Ovary (tissue), 9 donors: Measurements from ENCODE around the gene OR1B1. TPM values are rescaled to one million over a fixed set of nuclear protein-coding genes. Genes with fewer than 3 reads are reported as not detected.

Experiments used
- DNase-seq, 5 donors: peaks; one replicate each; pipeline ENCODE4 v3.0.0-alpha.2; 2019 to 2020
- H3K27ac ChIP-seq, 2 donors: fragments of 200-600 bp; one replicate each; pipeline versions ENCODE4 v1.5.1 to v1.8.0; 2019 to 2022
- H3K27me3 ChIP-seq: fragments of 200-600 bp; one replicate; pipeline ENCODE4 v1.8.0; 2022
- H3K36me3 ChIP-seq: fragments of 200-600 bp; sonication (generic); one replicate; pipeline ENCODE4 v1.5.1; 2019
- H3K4me1 ChIP-seq: one replicate; pipeline ENCODE4 v1.8.1; 2013; ENCODE audit warnings: mild to moderate bottlenecking, moderate library complexity; ENCODE audit not compliant: insufficient read depth
- H3K4me3 ChIP-seq: fragments of 200-600 bp; sonication (generic); one replicate; pipeline ENCODE4 v1.5.1; 2017
- H3K9me3 ChIP-seq, 2 donors: fragments of 200-600 bp in 1 of 2; sonication (generic) in 1 of 2; one replicate each; pipeline versions ENCODE4 v1.5.1 to v1.8.1; 2013 to 2019; ENCODE audit warnings: mild to moderate bottlenecking in 1 of 2, moderate library complexity in 1 of 2
- CTCF ChIP-seq, 3 donors: fragments of 450-650 bp in 2 of 3; fragments of 200-600 bp in 1 of 3; IDR thresholded peaks; one replicate each; pipeline versions ENCODE4 v1.5.1 to v1.8.0; 2016 to 2022; ENCODE audit warnings: antibody characterized with exemption in 3 of 3, mild to moderate bottlenecking in 1 of 3
- EP300 ChIP-seq: sonication (generic); formaldehyde crosslinking; IDR thresholded peaks from one replicate; pipeline ENCODE4 v1.6.1; 2017; ENCODE audit warnings: antibody characterized with exemption
- POLR2A ChIP-seq: fragments of 450-650 bp; IDR thresholded peaks from one replicate; pipeline ENCODE4 v1.6.1; 2017; ENCODE audit warnings: antibody characterized with exemption, mild to moderate bottlenecking, moderate library complexity
- WGBS, 3 donors: extraction: QIAGEN DNeasy Blood & Tissue Kit in 1 of 3; methylation state at CpG; one replicate each; pipeline versions ENCODE4 v1.1.5 to v1.1.7; 2013 to 2017; 5-methylcytosine and 5-hydroxymethylcytosine counted together
- intact Hi-C, 4 donors: fragments of 100-400 bp; cut with DNase I; formaldehyde crosslinking; loops; one replicate each; pipeline versions ENCODE4 v1.11.0 to v1.15.1; 2022 to 2023
- polyA plus RNA-seq, 2 donors: library from polyadenylated mRNA; stranded (reverse); fragments of 200-250 nt in 1 of 2; fragments of 350-450 nt in 1 of 2; fragmentation: Illumina TruSeq in 1 of 2; extraction: RNeasy Lipid Tissue Mini Kit (QIAGEN cat#74804) in 1 of 2; gene quantifications; one replicate each; pipeline ENCODE4 v1.2.3, GENCODE V29; 2013 to 2014
- total RNA-seq, 7 donors: library from RNA; depleted of rRNA in 2 of 7; stranded (reverse); fragments of >200 nt in 2 of 7; fragmentation: NEBNext Ultra II Directional in 3 of 7; extraction: Animal tissue kit (Norgen Biotek cat#: 25700) in 3 of 7; gene quantifications; one replicate each; pipeline versions ENCODE4 v1.1.0 to v1.2.4, GENCODE V29; 2016 to 2023
- donor health status: DM: no; HTN: no; CAD: no; lungs with moderate emphysema.
- donor health status: DM: no; HTN: no; CAD: no.
- donor health status: Bipolar disorder and iron deficiency.
- donor health status: DM: yes; HTN: yes; CAD: no.
- donor health status: DM: no; HTN: no; CAD: no.
- donor health status: DM: yes; HTN: yes; CAD: no.

OR1B1 gene
- total and polyA plus RNA-seq, 9 donors, result not detected

DNA sequence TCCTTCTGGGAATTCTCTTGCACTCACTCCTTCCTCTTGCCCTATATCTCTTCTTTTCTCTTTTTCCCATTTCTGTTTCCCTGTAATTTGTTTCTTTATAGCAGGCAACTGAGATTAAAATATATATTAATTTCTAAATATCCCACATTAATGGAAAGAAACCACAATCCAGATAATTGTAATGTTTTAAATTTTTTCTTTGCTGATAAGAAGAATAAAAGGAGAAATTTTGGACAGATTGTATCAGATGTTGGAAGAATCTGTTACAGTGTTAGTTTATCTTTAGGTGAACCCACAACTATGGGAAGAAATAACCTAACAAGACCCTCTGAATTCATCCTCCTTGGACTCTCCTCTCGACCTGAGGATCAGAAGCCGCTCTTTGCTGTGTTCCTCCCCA is 4.0 kb upstream of the OR1B1 start, which contains the start of gene OR1L1:
Gene OR1L1, plus strand, starts transcription at position 301 of the 400 bp plus-strand sequence. Its CDS starts 0 bp downstream, at position 301.
- DNase-seq, result no peak
- H3K9me3 ChIP-seq, result no peaks in the 10 kb centered on the region
- no peaks in the 10 kb centered on the region for H3K4me1 ChIP-seq
- no peak within 1 kb of the TSS for H3K27ac ChIP-seq
- WGBS, 3 donors, result 56 to 67% (median 61%) methylated on average over 2 of the region's 2 CpGs
- TF ChIP-seq POLR2A (no peak), EP300 (no peak), CTCF (IDR thresholded peaks at IDR 0.05) (no peak)
- no peaks in the 10 kb centered on the region for H3K36me3 ChIP-seq
- no peak within 1 kb of the TSS for H3K4me3 ChIP-seq
- intact Hi-C loops, result no loop called here
- H3K27me3 ChIP-seq, result no peaks in the 10 kb centered on the region

- intact Hi-C loops, result no loop called here
- H3K27ac ChIP-seq, result no peak overlapping the region
- no peaks in the 10 kb centered on the region for H3K4me1 ChIP-seq
- TF ChIP-seq EP300 (no peak), POLR2A (no peak), CTCF (IDR thresholded peaks at IDR 0.05) (no peak)
- H3K4me3 ChIP-seq, result no peak overlapping the region
- H3K9me3 ChIP-seq, result no peaks in the 10 kb centered on the region
- DNase-seq, result no peak
- no peaks in the 10 kb centered on the region for H3K27me3 ChIP-seq
- 24 to 33% (median 27%) methylated on average over 1 of the region's 1 CpG for WGBS, 3 donors
- H3K36me3 ChIP-seq, result no peaks in the 10 kb centered on the region
These were observed 1.0 kb downstream of the OR1B1 start for GRCh38 chr9:122656378-122656777.

GRCh38 chr9:122642226-122642625 is 15.2 kb downstream of the OR1B1 start:
- Histone ChIP-seq H3K4me1 (no peaks in the 10 kb centered on the region), H3K4me3 (no peak overlapping the region), H3K9me3 (no peaks in the 10 kb centered on the region), H3K27me3 (peaks cover 5% of the 10 kb centered on the region), H3K36me3 (no peaks in the 10 kb centered on the region), H3K27ac (no peak overlapping the region)
- WGBS, 3 donors, result 18 to 28% (median 25%) methylated on average over 2 of the region's 2 CpGs
- intact Hi-C loops, result no loop called here
- TF ChIP-seq EP300, result no peak
- no peak for TF ChIP-seq CTCF (IDR thresholded peaks at IDR 0.05)
- TF ChIP-seq POLR2A, result no peak
- no peak for DNase-seq

- no peaks in the 10 kb centered on the region for H3K27me3 ChIP-seq
- H3K9me3 ChIP-seq, result no peaks in the 10 kb centered on the region
- 63 to 70% (median 68%) methylated on average over 7 of the region's 7 CpGs for WGBS, 3 donors
- TF ChIP-seq CTCF (IDR thresholded peaks at IDR 0.05) (no peak), EP300 (no peak), POLR2A (no peak)
- no peak overlapping the region for H3K4me3 ChIP-seq
- DNase-seq, result no peak
- no peaks in the 10 kb centered on the region for H3K36me3 ChIP-seq
- intact Hi-C loops, result no loop called here
- no peak overlapping the region for H3K27ac ChIP-seq
- no peaks in the 10 kb centered on the region for H3K4me1 ChIP-seq
These were observed 37.4 kb downstream of the OR1B1 start for GRCh38 chr9:122619996-122620395.
